Chondrocyte (in vitro differentiated cells): ENCODE measurements around the gene EVA1A. TPM values are rescaled to one million over a fixed set of nuclear protein-coding genes. Genes with fewer than 3 reads are reported as not detected.
"Not testable (repeated sequence)": the region's sequence is repeated elsewhere in the genome, so short reads cannot be mapped to it uniquely, and the experiment has no call there.

Source experiments
- DNase-seq: peaks from one replicate; pipeline ENCODE4 v3.0.0; 2021; ENCODE audit warnings: mixed read lengths, low spot score
- H3K27ac Mint-ChIP-seq: one replicate; pipeline ENCODE4 v1.8.0; 2021; ENCODE audit warnings: mild to moderate bottlenecking, moderate library complexity, mixed read lengths; ENCODE audit not compliant: unreplicated experiment
- H3K27me3 Mint-ChIP-seq: 2 replicates; pipeline ENCODE4 v1.8.0; 2021; ENCODE audit warnings: low read depth, mixed read lengths
- H3K36me3 Mint-ChIP-seq: 2 replicates; pipeline ENCODE4 v1.8.0; 2021; ENCODE audit warnings: low read depth, mixed read lengths
- H3K4me1 Mint-ChIP-seq: 2 replicates; pipeline ENCODE4 v1.8.0; 2021; ENCODE audit warnings: low read depth, mild to moderate bottlenecking, mixed read lengths
- H3K4me3 Mint-ChIP-seq: one replicate; pipeline ENCODE4 v1.8.0; 2021; ENCODE audit warnings: mild to moderate bottlenecking, moderate library complexity, mixed read lengths; ENCODE audit not compliant: unreplicated experiment
- H3K9me3 Mint-ChIP-seq: 2 replicates; pipeline ENCODE4 v1.8.0; 2021; ENCODE audit warnings: low read depth, mixed read lengths
- total RNA-seq: library from RNA; stranded (reverse); gene quantifications from 3 replicates; pipeline ENCODE4 v1.2.1, GENCODE V29; 2021
- TF ChIP-seq, protein P1 (sequence below): fragments of 200-600 bp; sonication (generic); IDR thresholded peaks from 2 replicates; pipeline ENCODE4 v1.5.0; 2021; ENCODE audit warnings: antibody characterized with exemption, mild to moderate bottlenecking, moderate library complexity

The EVA1A gene
- total RNA-seq, 1 donor from 2014 or later, result 19.8 TPM

DNA sequence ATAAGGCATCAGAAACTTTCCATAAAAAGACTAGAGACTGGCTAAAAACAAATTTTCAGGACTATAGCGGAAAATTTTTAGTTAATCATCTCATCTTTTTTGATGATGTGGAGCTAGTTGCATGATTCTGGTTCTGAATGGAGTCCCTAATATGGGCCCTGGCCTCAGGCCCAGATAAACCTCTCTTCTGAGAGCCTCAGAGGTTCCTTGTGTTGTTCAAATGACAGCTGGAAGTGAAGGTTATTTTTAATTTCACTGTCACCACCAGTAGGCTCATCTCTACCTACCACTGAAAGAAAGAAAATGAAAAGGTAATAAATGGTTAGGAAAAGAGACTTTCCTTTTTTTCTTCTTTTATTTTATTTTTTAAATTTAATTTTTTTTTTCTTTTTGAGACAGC is 75.9 kb downstream of the EVA1A start:
- peaks cover 7% of the 10 kb centered on the region for H3K9me3 Mint-ChIP-seq
- TF ChIP-seq, protein P1, sequence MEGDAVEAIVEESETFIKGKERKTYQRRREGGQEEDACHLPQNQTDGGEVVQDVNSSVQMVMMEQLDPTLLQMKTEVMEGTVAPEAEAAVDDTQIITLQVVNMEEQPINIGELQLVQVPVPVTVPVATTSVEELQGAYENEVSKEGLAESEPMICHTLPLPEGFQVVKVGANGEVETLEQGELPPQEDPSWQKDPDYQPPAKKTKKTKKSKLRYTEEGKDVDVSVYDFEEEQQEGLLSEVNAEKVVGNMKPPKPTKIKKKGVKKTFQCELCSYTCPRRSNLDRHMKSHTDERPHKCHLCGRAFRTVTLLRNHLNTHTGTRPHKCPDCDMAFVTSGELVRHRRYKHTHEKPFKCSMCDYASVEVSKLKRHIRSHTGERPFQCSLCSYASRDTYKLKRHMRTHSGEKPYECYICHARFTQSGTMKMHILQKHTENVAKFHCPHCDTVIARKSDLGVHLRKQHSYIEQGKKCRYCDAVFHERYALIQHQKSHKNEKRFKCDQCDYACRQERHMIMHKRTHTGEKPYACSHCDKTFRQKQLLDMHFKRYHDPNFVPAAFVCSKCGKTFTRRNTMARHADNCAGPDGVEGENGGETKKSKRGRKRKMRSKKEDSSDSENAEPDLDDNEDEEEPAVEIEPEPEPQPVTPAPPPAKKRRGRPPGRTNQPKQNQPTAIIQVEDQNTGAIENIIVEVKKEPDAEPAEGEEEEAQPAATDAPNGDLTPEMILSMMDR, result no peak
- no peak overlapping the region for H3K4me3 Mint-ChIP-seq
- H3K4me1 Mint-ChIP-seq, result peaks cover 4% of the 10 kb centered on the region
- no peak for DNase-seq
- H3K27me3 Mint-ChIP-seq, result no peaks in the 10 kb centered on the region
- H3K36me3 Mint-ChIP-seq, result peaks cover 2% of the 10 kb centered on the region
- no peak overlapping the region for H3K27ac Mint-ChIP-seq

DNA sequence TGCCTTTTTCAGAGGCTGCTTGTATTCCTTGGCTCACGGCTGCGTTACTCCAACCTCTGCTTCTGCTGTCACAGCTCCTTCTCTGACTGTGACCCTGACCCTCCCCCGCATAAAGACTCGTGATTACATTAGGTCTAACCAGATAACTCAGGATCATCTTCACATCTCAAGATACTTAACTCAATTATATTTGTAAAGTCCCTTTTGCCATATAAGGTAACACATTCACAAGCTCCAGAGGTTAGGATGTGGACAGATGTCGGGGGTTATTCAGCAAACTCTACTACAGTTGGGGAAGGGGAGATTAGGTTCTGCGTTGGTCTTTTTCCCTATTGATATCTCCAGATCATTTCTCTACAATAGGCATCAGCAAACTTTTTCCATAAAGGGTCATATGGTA is 76.9 kb downstream of the EVA1A start:
- Mint-ChIP-seq H3K27me3 (no peaks in the 10 kb centered on the region), H3K4me1 (no peaks in the 10 kb centered on the region), H3K36me3 (peaks cover 2% of the 10 kb centered on the region), H3K4me3 (no peak overlapping the region), H3K9me3 (peaks cover 7% of the 10 kb centered on the region), H3K27ac (no peak overlapping the region)
- no peak for DNase-seq
- TF ChIP-seq, protein P1, result no peak

DNA sequence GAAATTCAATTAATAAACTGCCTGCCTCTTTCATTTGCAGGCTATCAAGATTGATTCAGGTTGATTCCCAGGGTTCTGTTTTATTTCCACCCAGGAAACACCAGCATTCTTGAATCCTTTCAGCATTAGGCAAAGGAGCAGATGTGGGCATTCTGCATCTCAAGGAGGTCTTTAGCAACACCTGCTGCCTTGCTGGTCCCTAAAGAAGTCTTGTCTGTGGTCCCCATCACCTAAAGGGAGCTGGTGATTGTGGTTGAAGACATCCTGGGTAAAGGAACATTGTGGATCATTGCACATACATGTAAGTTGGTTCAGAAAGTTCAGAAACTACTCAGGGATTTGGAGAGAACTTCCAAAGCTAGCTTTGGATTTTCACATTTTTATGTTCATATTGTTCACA is 78.3 kb downstream of the EVA1A start:
- H3K9me3 Mint-ChIP-seq, result peaks cover 7% of the 10 kb centered on the region

DNA sequence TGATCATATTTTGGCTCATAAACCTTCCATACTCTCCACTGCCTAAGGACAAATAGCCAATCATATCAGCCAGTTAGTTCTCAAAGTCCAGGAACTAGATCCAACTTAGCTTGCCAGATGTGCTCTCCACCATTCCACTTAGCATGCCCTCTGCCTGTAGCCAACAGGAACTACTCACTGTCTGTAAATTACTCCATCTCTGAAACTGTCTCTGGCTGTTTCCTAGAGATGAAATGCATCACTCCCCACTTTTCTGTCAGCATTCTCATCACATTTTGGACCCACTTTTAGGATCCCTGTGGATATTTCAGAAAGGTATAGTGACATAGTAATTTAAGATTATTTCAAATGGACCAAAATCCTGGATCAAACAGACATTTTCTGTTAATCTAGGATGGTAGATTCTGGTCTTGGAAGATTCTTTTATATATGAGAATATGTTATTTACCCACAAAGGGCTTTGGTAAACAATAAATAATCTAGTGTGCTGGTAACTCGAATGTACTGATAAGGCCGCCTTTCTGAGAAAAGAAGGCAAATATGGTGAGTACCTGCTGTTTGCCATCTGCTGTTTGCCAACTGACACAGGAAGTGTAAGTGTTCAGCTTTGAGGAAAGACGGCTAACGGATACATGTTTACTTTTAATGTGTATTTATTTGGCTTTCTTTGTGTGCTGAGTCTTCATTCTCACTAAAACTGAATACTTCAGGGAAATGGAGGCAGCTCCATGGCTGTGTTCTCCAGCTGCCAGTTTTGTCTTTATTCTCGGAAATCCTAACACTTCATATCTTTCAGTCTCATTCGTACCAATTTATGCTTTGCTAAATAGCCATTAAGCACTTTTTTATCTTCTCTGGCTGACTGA is 79.5 kb downstream of the EVA1A start:
- no peaks in the 10 kb centered on the region for H3K9me3 Mint-ChIP-seq
- TF ChIP-seq, protein P1, result peak; percentile 58
- DNase-seq, result no peak
- H3K4me1 Mint-ChIP-seq, result peaks cover 13% of the 10 kb centered on the region
- H3K27me3 Mint-ChIP-seq, result no peaks in the 10 kb centered on the region
- H3K4me3 Mint-ChIP-seq, result no peak overlapping the region
- H3K36me3 Mint-ChIP-seq, result no peaks in the 10 kb centered on the region
- no peak overlapping the region for H3K27ac Mint-ChIP-seq

More for the DNA sequence above, 78.3 kb downstream of the EVA1A start:
- no peak overlapping the region for H3K4me3 Mint-ChIP-seq
- no peak overlapping the region for H3K27ac Mint-ChIP-seq
- H3K27me3 Mint-ChIP-seq, result no peaks in the 10 kb centered on the region
- DNase-seq, result no peak
- peaks cover under 1% of the 10 kb centered on the region for H3K4me1 Mint-ChIP-seq
- TF ChIP-seq, protein P1, result no peak
- peaks cover 2% of the 10 kb centered on the region for H3K36me3 Mint-ChIP-seq

DNA sequence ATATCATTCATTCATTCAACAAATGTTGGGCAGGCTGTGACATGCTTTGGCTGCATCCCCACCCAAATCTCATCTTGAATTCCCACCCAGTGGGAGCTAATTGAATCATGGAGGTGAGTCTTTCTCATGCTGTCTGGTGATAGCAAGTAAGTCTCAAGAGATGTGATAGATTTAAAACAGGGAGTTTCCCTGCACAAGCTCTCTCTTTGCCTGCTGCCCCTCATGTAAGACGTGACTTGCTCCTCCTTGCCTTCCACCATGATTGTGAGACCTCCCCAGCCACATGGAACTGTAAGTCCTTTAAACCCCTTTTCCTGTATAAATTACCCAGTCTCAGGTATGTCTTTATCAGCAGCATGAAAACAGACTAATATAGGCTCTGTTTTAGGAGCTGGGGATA is 83.0 kb downstream of the EVA1A start:
- not testable (repeated sequence) for H3K4me3 Mint-ChIP-seq, H3K27me3 Mint-ChIP-seq, DNase-seq, H3K27ac Mint-ChIP-seq, H3K36me3 Mint-ChIP-seq, H3K9me3 Mint-ChIP-seq
- H3K4me1 Mint-ChIP-seq, result peaks cover 15% of the 10 kb centered on the region

DNA sequence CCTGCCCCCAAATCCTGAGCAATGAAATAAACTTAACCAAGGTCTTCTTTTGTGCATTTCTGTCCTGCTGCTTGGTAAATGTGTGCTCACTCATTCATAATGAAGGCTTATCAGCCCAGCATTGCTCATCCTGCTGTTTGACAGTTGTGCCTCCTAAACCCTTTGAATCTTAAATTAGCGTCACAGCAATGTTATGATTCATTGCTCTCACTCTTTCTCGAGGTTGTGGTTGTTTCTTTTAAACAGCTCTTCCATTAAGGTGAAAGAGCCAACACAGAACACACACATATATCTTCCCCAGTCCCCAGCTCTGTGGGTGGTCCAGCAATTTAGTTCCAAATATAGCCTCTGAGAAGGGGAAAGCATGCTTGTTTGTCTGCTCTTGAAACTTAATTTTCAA is 84.0 kb downstream of the EVA1A start:
- TF ChIP-seq, protein P1, result no peak
- Mint-ChIP-seq H3K4me3 (no peak overlapping the region), H3K36me3 (no peaks in the 10 kb centered on the region), H3K27me3 (no peaks in the 10 kb centered on the region), H3K4me1 (peaks cover 15% of the 10 kb centered on the region), H3K27ac (no peak overlapping the region), H3K9me3 (no peaks in the 10 kb centered on the region)
- DNase-seq, result no peak
